GM19397 (cell line): ENCODE data around the gene FAM53A.
"Not testable (repeated sequence)": the region's sequence is repeated elsewhere in the genome, so short reads cannot be mapped to it uniquely, and the experiment has no call there.

ENCODE experiments used
- ATAC-seq: cut with Tn5 transposase; IDR thresholded peaks from one replicate; pipeline ENCODE4 v1.9.1; 2021; ENCODE audit warnings: mild to moderate bottlenecking, moderate library complexity; ENCODE audit not compliant: unreplicated experiment

FAM53A gene

DNA sequence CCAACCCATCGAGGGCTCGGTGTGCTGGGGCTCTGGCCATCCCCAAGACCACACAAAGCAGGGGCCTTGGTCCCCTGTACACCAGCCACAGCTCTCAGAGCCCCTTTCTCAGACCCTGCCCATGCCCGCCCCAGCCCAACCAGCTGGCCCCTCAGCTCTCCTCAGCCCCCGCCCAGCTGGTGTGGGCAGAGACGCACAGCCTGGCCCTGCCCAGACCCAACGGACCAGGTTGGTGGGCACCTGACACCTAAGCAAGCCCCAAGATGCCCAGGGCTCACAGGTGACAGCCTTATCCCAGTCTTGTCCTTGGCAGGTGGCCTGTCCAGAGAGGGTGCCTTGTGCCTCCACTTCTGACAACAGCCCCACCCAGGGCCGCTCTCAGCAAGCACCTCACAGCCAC, 42.4 kb downstream of the FAM53A start:
- no peak for ATAC-seq

DNA sequence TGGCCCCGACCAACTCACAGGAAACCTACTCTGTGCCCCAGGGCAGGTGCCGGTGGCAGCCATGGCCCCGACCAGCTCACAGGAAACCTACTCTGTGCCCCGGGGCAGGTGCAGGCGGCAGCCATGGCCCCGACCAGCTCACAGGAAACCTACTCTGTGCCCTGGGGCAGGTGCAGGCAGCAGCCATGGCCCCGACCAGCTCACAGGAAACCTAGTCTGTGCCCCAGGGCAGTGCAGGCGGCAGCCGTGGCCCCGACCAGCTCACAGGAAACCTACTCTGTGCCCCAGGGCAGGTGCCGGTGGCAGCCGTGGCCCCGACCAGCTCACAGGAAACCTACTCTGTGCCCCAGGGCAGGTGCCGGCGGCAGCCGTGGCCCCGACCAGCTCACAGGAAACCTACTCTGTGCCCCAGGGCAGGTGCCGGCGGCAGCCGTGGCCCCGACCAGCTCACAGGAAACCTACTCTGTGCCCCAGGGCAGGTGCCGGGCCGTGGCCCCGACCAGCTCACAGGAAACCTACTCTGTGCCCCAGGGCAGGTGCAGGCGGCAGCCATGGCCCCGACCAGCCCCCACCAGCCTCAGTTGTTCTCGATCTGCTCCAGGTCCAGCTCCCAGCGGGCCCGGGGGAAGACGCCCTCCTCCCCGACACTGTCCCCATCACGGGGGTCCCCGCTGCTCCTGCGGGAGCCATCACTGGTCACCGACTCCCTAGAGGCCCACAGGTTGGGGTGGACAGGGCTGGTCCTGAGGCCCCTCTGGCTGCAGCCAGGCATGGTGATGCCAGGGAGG, 43.2 kb downstream of the FAM53A start:
- ATAC-seq = not testable (repeated sequence)

DNA sequence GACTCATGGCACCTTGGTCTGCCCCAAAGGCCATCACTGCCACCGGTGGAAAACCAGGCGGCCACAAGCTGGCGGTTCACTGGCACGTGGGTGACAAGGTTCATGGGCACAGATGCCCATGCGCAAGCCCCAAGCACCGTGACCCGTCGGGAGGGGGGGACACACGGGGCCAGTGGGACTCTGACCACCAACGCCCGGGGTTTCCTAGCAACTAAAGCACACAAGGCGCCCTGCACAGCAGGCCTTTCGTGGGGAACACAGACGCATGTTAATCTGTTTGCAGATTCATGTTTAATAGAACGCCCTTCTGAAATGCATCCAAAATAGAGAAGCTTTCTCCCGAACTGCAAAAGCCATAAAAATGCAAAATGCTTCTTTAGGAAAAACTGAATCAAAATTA, 43.9 kb downstream of the FAM53A start:
- no peak for ATAC-seq

DNA sequence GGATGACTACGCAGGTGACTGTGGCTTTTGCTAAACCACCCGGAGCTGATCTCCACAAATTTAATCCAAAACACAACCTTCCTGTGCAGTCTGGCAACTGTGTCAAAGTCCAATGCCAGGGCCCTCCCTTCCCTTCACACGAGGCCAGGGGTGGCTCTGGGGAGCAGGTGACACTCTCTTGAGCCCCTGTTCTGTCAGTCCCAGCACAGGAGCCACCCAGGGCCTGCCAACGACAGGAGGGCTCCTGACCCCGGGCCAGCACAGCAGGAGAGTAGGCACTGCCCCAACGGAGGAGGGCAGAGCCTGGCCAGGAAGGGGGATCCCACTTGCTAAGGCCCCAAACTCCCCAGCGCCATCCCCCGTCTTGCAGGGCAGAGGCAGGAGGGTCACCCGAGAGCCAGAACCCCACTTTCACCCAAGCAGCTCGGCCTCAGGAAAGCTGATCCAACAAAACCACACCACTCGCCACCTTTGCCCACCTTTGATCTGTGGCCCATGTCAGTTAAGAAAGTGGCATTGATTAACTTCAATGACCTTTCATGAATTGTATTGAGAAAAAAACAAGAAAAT, 44.7 kb downstream of the FAM53A start:
- ATAC-seq = no peak

DNA sequence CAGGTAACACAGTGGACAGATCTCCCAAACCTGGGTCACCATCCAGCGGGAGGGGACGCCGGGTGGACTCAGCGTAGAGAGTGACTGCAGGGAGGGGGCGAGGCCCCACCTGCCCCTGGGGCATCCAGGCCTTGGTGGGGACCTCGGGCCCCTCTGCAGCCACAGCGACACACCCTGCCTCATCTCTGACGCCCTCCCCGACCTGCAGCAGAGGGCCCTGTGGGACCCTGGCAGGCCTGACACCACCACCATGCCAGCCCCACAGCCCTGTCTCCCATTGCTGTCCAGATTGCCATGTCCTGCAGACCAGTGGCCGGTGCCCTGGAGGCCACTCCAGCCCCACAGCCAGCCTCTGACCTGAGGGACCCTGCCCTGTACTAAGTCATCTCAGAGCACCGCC, 45.2 kb downstream of the FAM53A start:
- ATAC-seq = no peak

DNA sequence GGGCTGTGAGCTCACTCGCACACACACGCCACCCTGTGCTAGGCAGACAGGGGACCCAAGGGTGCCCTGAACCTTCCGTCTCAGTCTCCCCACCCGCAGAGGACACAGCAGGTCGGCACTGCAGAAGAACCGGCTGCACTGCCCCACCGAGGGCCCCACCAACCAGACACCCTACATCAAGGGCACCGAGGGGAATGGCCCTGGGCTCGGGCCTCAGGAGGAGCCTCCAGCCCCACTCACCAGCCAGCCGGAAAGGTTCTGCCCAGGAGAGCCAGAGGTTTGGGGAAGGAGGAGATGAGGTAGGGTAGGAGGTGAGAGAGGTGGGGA, 45.9 kb downstream of the FAM53A start:
- ATAC-seq = no peak

DNA sequence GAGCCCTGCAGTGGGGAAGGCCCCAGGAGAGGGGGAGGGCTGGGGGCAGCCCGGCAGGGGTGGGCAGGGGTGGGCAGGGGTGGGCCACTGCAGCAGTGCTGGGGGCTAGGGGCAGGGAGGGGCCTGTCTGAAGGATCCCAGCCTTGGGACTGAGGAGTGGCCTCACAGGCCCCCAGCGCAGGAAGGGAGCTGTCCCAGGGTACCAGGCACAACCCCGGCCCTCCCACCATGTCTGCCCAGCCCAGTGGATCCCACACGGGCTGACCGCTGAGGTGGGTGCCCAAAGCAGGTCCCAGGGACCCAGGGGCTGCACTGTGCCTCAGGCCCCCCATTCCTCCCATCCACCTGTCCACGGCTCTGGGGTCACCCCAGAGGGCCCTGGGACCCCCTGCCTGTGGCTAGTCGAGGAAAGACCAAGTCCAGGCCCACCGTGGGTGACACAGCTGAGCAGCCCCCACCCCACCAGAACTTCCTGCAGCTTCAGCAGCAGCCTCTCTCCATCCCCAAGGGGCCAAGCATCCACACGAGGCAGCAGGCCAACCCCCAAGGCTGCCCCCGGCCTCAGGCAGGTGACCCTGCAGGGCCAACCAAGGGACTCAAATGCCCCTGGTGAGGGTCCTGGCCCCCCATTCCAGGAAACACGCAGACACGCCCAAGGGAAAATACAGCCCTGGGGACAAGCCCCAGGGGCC, 46.4 kb downstream of the FAM53A start:
- no peak for ATAC-seq

DNA sequence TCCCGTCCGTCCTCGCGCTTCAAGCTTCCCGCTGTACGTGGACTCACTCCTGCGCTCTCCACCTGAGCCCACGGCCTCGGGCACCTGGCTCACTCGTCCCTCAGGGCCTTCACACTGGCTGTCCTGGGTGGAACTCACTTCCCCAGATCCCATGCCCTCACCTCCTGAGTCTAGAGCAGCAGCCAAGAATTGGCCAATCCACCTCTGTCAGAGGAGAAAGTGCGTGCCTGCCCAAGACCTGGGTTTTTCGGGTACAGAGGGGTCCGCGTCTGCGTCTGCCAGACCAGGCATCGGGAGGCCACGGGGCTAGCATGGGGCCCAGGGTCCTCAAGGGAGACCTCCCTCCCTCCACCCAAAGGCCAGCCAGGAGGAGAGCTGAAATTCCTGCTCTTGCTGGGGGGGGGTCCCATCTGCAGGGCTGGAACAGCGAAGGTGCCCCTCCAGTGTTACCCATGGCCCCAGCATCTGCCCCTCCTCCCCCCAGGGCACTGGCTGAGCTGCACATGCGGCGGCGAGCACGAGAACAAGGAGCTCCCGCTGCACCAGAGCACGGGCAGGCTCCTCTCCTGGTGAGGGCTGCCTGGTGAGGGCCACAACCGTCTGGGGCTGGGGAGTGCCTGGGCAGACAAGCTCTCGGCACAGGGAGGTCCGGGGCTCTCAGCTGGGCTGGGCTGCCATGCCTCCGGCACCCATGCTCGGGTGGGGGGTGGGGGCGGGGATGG, 47.5 kb downstream of the FAM53A start:
- no peak for ATAC-seq

DNA sequence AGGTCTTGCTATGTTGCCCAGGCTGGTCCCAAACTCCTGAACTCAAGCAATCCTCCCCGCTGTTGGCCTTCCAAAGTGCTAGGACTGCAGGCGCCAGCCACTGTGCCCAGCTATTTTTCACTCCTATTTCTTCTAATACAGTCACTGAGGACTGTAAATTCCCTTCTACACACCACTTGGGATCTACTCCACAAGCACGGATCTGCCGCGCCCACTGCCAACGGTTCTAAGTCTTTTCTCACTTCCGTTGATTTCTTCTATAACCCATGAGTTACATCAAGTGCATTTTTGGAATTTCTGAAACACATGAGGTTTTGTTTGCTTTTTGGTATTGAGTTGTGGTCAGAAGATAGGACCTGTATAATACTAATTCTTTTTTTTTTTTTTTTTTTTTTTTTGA, 48.6 kb downstream of the FAM53A start:
- no peak for ATAC-seq

DNA sequence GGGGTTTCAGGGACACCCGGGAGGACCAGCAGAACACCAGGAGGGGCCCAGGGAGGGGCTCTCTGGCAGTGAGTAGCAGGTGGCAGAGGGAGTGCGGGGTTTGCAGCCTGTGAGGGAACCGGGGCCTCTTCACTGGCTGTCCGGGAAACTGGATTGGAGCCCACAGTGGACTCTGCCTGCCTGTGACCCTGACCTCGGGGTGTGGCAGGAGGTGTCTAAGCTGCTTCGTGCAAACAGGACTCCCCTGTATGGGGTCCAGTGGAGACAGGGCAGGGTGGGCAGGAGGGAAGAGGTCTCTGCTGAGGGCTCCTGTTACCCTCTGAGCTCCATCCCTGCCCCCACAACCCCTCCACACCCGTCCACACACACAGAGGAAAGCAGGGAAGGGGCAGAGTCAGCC, 50.1 kb downstream of the FAM53A start:
- ATAC-seq = no peak

DNA sequence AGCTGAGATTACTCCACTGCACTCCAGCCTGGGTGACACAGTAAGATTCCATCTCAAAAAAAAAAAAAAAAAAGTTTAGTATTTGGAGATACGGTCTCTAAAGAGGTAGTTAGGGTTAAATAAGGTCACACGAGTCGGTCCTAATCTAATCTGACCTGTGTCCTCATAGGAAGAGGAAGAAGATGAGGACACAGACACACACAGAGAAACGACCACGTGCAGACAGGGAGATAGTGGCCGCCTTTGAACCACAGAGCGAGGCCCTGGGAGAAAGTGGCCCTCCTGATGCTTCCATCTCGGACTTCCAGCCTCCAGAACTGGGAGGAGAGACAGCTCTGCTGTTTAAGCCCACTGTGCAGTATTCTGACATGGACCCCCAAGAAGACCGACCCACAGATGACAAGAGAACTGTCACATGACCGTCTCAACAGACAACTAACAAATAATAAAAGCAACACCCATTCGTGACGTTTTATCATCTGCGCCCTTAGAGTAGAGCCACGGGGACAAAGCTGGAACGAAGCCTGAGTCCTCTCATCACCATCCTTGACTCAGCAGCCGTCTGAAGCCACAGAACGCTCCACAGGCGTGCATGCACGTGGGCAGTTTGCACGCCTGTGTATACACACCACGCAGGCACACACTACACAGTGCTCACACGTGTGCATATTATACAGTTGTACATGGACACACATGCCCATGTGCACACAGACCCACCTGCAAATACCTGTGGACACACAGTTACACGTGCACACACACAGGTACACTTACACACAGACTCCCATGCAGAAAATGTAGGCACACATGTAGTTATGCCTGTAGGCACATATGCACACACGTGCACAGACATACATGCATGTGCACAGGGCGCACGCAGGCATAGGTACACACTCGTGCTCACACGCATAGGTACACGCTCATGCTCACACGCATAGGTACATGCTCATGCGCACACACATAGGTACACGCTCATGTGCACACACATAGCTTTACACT, 51.7 kb downstream of the FAM53A start:
- no peak for ATAC-seq

DNA sequence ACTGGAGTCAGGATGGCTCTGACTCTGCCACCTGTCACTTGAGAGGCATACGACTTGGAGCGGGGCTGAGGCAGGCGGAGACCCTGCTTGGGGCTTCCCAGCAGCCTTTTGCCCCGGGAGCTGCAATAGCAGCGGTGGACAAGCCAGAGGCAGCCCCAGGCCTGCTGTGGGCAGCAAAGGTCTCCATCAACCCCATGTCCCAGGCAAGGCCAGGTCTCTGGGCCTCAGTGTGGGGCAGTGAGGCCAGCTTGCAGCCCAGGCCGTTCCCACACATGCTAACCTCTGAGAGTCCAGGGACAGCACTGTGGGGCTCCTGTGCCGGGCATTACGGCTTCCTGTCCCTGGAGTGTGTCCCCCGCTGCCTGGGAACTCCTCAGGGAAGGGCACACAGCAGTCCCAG, 53.0 kb downstream of the FAM53A start:
- no peak for ATAC-seq

DNA sequence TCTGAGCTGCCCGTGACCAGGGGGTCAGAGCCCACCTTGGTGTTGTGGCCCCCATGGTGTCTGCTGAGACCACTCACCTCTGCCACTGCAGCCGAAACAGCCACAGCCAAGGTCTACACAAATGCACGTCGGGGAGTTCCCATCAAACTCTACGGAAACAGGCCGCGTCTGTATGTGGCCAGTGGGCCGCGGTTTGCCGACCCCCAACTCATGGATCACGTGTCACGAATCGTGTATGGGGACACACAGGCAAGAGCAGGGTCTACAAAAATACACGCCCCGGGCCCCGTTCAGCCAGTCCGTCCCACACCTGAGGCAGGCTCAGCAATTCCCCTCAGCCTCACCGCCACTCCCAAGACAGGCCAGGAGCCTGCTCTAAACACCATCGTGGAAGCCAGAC, 53.8 kb downstream of the FAM53A start:
- no peak for ATAC-seq

DNA sequence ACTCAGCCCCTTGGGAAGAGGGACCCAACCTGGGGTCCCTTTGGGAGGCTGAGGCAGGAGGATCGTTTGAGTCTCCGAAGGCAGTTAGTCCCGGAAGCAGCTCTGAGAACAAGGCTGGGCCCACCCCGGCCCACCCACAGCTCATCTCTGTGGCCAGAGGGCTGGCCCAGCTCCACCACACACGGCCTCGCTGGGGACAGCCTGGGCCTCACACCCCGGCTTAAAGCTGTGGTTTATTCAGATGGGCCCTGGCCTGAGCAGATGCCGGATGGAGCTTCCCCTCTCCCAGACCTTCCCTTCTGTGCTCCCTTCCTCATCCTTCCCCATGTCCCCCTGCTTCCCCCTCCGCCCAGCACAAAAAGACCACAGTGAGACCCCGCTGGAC, 54.4 kb downstream of the FAM53A start:
- ATAC-seq = no peak

DNA sequence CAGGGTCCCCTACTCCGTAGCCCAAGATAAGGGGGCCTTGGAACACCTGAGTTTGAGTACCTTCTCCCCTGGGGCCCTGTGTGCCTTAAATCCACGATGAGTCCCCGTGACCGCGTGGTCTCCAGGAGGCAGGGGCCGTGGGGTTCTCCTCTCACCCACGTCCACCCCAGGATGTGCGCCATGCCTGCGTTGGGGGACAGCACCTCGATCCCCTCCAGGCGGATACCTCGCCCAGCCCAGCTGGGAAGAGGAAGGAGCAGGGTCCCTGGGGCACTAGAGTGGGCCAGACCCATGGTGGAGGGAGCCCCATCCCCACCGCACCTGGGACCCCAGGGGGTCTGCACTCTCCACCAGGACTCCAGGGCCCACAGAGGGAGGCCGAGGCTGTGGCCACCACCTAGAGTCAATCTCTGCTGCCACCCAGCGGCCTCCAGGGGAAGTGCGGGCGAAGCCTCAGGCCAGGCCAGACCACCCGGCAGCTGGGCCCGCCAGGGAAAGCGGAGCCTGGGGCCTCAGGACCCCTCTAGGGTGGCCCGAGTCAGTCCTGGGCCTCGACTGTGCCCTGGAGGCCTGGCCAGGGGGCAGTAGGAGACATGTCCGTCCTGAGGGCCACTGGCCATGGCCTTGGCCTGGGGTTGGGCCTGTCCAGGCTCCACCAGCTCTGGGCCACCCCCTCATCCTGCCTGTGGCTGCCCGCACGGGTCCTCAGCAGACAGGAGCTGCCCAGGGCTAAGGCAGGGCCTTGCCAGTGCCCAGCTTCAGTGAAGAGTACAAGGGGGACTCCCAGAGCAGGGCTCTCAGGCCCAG, 55.0 kb downstream of the FAM53A start:
- ATAC-seq = no peak

DNA sequence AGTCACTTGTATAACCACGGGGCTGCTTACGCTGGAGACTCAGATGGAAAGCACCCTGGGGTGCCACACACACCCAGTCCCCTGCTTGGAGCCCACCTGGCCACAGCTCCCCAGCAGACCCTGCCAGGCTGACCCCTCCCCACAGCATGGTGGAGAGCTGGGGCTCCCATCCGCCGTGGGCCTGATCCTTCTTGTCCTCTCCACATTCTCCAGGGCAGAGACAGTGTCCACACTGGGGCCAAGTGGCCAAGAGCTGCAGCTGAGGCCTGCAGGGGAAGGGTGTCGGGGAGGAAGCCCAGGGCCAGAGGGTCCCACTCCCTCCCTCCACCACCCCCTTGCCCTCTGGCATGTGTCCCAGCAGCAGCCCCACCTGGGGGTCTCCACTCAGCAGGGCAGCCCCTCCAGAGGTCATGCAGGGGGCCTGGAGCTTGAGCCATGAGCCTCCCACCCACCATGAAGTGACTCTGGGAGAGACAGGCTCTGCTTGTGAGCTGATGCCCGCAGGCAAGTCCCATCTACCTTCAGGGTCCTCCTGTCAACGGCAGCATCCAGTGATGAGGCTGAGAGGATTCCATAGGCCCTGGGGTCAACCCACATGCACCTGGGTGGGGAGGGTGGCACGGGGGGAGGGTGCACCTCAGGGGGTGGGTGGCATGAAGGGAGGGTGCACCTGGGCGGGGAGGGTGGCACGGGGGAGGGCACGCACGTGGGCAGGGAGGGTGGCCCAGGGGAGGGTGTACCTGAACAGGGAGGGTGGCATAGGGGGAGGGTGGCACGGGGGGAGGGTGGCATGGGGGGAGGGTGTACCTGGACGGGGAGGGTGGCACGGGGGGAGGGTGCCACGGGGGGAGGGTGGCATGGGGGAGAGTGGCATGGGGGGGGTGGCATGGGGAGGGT, 56.4 kb downstream of the FAM53A start:
- ATAC-seq = no peak

DNA sequence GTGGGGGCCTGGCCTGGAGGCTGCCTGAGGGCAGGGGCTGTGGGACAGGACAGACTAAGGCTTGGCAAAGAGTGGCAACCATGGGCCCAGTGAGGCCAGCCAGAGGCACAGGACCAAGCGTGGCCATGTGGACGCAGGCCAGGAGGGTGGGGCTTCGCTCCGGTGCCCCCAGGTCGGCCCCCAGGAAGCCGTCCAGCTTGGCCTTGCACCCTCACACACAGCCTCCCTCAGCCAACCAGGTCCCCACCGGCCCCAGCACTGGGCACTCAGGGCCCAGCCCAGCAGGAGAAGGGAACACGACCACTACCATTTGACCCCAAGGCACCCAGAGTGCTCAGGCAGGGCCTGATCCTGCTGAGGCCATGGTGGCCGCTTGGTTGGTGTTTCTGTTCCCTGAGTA, 57.2 kb downstream of the FAM53A start:
- no peak for ATAC-seq

DNA sequence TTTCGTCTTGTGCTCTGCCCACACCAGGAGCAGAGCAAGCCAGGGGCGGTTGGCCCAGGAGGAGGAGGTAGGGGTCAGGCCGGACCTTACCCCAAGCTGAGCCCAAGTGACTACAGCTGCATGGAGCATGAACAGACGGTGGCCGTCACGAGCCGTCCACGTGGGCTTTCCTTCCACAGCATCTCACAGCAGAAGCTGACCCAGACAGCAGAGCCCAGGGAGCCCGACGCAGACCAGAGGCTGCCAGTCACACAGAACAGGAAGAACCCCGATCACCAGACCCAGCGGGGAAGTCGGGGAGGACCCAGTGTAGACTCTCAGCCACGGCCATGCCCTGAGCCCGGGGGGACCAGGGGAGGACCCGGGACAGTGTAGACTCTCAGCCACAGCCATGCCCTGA, 58.0 kb downstream of the FAM53A start:
- ATAC-seq = no peak
